Activated CD4-positive, alpha-beta T cell treated with anti-CD3 and anti-CD28 coated beads, Interleukin-2, amount 50 U/mL, for 24 hours (primary cell): Measurements from ENCODE around the gene RIPOR2.

Experiments
- DNase-seq, 2 donors: peaks; one replicate each; pipeline ENCODE4 v3.0.0-alpha.2; 2020; ENCODE audit warnings: low read depth in 1 of 2, low spot score in 1 of 2

The RIPOR2 gene, protein sequence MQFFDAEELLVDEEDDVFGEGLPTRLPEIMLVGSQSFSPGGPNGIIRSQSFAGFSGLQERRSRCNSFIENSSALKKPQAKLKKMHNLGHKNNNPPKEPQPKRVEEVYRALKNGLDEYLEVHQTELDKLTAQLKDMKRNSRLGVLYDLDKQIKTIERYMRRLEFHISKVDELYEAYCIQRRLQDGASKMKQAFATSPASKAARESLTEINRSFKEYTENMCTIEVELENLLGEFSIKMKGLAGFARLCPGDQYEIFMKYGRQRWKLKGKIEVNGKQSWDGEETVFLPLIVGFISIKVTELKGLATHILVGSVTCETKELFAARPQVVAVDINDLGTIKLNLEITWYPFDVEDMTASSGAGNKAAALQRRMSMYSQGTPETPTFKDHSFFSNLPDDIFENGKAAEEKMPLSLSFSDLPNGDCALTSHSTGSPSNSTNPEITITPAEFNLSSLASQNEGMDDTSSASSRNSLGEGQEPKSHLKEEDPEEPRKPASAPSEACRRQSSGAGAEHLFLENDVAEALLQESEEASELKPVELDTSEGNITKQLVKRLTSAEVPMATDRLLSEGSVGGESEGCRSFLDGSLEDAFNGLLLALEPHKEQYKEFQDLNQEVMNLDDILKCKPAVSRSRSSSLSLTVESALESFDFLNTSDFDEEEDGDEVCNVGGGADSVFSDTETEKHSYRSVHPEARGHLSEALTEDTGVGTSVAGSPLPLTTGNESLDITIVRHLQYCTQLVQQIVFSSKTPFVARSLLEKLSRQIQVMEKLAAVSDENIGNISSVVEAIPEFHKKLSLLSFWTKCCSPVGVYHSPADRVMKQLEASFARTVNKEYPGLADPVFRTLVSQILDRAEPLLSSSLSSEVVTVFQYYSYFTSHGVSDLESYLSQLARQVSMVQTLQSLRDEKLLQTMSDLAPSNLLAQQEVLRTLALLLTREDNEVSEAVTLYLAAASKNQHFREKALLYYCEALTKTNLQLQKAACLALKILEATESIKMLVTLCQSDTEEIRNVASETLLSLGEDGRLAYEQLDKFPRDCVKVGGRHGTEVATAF

DNA sequence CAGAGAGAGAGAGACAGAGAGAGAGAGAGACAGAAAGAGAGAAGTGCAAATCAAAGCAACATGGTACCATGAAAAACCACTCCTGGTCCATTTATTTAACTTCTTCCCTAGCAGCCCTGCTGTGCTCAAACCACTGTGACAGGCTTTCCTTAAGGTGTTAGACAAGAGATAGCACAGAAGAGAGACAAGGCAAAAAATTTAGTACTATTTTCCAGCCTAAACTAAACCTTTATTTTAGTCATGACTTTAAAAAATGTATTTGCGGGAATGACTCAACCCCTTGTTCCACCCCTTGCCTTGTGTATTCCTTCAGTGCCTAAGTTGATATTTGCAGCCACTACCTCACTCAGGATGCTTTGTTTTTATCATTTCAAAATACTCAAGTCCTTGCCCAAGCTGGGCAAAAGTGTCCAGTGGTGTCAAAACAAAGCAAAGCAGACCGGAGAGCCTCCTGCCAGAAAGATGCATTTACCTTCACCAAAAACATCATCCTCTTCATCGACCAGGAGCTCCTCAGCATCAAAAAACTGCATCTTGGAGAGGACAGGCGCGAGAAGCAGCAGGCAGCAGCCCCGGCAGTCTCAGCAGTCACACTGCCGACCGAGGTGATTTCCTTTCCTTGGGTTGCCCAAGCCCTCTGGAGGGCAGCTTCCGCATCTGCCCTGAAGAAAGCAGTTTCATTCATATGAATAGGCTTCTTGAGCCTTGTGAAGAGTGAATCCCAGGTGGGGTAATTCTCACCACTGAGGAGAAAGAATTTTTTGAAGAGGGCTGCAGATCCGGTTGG is at the start of gene RIPOR2:
TSS of gene RIPOR2 (minus strand) at position 595 of the 787 bp plus-strand sequence. CDS start at position 533, 62 bp downstream.
- DNase-seq, result no peak

DNA sequence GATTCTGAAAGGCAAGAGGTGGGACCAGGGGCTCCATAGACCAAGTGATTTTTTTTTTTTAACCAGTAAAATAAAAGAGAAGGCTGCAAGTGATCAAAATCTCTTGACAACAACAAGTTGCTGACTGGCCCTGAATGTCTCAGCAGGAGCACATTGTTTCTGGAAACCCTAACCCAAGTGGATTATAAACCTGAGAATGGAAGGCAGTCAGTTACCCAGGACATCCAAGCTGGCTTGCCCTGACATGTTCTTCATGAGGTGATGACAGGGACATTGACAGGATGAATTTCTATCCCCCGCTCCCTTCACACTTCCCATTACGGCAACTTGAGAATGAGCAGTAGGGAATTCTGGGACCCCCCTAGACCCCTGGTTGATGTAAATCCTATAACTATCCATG is 49.6 kb upstream of the RIPOR2 start:
- no peak for DNase-seq

DNA sequence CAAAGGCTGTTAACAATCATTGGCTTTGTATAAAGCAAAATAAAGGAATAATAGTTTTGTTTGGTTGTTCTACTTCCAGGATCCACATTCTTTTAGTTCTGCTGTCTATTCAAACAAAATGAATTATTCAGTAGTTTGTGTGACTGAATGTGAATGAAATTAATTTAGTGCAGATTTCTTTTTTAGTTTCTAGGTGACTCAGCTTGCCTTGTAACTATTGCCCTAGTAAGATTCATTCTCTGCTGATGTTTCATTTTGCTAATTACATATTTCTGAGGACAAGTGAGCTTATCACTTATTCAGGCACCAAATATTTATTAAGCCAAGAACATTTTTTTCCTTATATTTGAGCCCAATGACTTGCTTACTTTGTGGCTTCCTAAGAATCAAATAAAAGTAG is 46.5 kb upstream of the RIPOR2 start:
- no peak for DNase-seq

DNA sequence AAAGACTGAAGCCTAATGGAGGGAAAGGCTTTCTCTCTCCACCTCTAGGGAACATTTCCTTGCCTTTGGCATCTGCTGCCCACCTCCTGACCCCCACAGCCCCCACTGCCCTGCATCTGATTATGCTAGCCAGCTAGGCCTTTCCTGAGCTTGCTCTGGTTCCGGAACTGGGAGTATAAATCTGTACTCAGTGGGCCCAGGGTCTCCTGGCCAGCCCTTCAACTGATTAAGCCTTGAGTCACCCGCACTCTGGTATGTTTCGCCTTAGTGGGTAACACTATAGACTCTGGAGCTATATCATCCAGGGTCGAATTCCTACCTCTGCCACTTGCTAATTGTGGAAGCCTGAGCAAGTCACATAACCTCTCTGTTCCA is 45.6 kb upstream of the RIPOR2 start:
- DNase-seq, result no peak

DNA sequence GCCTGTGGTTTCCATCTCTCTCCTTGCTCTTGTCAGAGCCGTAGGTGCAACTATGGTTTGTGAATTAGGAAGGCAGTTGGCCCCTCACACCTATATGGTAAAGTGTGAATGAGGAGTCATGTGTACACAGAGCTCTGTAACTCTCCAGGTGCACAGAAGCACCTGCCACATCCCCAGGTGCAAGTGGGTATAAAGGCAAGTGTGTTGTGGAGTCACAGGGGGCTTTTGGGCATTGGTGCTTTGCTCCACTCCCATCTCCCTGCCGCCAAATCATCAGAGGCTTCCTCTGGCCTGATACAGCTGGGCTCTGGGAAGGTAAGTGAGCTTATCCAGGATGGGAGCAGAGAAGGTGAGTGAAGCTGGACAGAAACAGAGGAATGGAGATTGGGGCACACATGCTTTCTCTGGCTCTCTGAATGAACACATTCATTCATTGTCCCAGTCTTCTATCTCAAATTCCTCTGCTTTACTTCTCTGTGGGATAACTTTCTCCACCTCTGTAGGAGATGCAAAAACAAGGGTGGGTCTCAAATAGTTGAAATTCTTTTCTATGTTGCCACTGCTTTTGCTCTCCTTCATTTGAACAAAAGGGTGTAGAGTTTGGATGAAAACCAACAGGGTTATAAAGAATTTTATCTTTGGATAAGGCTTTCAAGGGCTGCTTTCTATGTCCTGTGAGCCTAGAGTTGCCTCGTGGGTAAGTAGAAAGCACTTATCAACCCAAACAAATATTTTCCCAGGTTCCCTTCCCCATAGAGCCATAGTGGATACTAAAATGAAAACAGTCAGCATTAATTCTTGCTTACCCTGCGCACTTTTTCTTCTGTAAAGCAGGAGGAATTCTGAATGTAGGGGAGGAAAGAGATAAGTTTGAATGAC is 45.0 kb upstream of the RIPOR2 start:
- DNase-seq, result no peak

DNA sequence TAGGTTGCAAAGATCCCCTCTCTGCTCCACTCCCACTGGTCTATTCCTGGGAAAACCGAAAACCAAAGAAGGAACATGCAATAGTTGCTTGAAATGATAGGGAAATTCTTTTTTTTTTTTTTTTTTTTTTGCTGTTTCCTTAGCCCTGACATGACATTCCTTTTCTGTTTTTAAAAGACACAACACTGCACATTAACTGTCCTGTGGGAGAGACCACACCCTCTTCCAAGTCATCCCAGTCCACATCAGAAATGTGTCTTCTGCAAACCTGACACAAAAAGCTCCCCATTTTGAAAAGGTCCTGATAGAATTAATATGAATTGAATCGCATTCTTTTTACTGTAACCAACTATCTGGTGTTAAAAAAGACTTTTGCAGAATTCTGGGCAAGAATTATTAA is 43.4 kb upstream of the RIPOR2 start:
- no peak for DNase-seq

DNA sequence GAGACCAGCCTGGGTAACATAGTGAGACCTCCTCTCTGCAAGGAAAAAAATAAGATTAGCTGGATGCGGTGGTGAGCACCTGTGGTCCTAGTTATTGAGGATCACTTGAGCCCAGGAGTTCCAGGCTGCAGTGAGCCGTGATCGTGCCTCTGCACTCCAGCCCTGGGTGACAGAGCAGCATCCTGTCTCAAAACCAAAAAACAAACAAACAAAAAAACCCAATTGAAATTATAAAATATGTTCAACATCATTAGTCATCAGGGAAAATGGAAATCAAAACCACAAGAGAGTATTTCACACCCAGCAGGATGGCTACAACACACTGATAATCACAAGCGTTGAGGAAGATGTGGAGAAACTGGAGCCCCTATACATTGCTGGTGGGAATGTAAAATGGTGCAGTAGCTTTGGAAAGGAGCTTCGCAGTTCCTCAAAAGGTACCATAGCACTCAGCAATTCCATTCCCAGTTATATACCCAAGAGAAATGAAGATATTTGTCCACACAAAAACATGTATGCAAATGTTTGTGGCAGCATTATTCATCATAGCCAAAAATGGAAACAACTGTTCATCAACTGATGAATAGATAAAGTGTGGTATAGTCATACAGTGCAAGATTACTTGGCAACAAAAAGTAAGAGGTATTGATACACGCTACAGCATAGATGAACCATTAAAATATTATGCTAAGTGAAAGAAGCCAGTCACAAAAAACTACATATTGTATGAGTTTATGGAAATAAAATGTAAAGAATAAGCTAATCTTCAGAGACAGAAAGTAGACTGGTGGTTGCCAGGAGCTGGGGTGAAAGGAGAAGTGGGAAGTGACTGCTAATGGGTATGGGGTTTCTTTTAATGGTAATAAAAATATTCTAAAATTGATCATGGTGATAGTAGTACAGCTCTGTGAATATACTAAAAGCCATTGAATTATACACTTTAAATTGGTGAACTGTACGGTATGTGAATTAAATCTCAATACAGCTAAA is 38.7 kb upstream of the RIPOR2 start:
- DNase-seq, result peak in 1 of 2 donors; percentile 28

DNA sequence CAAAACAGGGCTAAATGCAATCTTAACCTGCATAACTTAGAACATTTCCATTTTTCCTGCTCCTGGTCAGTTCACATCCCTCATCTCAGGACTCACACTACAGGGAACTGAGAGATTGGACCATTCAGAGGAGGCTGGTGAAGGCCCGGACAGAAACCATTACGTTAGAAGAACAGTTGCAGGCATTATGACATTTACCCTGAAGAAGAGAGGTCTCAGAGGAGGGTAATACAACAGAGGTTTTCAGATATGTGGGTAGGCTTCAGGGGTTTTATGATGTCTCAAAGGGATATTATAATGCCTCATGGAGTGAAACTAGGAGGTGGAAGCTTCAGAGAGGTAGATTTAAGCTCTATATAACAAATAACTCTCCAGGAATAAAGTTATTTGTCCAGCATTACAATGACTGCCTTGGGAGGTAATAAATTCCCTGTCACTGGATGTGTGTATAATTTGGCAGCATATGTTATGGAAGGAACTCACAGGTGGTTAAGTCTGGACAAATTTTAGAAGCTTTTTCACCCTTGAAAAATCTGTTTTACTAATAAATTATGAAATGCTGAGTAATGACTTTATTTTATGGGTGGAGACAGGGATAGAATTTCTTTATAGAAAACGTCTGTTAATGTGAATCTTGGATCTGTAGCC is 36.7 kb upstream of the RIPOR2 start:
- DNase-seq, result no peak

DNA sequence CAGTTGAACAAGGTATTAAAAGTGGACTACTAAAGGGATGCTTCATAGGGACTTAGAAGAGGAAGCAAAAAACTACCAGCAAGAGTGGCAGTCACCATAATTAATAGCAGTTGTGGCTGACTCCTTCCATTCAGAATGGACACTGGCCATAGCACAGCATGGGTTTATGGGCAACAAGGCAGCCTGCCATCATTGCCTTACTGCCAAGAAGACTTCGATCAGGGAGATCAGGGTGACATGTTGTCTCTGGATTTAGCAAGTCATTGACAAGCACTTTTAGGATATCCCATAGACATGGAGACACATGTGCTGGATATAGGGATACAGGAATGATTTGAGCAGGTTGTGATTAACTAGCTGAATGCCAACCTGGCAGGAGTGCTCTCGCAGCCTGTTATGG is 35.3 kb upstream of the RIPOR2 start:
- DNase-seq, result no peak

DNA sequence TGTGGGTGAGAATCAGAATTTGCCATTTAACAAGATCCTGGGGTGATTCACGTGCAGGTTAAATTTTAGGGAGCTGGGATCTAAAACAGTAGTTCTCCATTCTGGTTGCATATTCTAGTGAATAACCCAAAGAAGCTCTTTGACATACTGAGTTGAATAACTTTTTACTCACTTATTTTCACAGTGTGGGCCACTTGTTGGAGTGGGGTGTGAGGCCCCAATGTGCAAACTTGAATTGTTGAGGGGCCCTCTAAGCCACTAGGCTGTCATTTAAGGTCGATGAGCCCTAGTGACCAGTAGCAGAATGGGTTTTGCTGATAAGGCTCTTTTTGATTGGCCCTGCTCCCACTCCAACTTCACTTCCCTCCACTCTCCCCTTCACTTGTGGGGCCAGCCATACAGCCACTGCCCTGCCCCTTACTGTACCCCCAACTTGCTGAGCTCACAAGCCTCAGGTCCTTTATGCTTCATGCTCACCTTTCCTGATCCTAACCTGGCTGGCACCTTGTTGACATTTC is 33.6 kb upstream of the RIPOR2 start:
- no peak for DNase-seq

DNA sequence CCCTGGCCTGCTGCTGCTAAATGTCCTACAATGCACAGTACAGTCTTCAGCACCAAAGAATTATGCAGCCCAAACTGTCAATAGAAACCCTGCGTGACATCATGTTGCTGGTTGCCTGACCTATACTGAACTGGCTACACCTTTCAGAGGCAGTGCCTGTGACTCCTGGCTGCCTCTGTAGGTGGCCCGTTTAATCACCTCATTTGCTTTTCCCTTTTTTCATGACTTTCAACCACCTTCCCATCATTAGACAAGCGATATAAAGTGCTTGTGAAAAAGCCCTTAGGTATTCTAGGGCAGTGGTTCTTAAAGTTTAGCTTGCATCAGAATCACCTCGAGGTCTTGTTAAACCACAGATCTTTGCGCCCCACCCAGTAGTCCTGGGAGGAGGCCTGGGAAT is 33.0 kb upstream of the RIPOR2 start:
- no peak for DNase-seq

DNA sequence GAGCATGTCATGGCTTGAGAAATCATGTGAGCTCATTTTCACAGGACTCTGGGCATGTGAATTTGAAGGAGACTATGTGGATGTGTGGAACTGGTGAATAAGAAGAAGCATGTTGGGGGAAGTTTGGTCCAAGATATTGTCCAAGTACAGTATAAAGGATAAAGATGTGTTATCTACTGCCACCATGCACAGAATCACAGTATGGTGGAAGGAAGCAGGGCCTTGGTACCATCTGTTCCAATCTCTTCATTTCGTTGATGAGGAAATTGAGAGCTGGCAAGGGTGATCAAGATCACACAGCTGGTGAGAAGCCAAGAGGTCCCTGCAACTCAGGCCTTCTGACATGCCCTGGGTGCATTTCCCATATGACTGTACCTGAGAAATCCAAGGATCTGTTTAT is 31.5 kb upstream of the RIPOR2 start:
- no peak for DNase-seq

DNA sequence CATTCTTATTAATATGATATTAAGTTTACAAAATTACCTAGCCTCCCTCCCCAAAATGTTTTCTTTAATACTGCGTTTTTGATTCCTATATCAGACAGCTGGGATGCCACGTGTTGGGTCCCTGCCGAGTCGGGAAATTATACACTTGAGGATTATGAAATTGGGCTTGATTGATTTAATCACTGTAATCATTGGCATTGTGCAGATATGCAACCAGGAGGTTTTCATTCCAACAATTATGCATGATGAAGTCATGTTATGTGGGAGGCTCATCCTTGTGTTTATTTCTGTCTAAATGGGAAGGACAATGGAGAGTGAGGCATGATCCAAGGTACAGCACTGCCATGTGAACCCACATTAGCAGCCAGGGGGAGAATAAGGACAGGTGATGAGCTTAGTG is 30.6 kb upstream of the RIPOR2 start:
- DNase-seq, result no peak

DNA sequence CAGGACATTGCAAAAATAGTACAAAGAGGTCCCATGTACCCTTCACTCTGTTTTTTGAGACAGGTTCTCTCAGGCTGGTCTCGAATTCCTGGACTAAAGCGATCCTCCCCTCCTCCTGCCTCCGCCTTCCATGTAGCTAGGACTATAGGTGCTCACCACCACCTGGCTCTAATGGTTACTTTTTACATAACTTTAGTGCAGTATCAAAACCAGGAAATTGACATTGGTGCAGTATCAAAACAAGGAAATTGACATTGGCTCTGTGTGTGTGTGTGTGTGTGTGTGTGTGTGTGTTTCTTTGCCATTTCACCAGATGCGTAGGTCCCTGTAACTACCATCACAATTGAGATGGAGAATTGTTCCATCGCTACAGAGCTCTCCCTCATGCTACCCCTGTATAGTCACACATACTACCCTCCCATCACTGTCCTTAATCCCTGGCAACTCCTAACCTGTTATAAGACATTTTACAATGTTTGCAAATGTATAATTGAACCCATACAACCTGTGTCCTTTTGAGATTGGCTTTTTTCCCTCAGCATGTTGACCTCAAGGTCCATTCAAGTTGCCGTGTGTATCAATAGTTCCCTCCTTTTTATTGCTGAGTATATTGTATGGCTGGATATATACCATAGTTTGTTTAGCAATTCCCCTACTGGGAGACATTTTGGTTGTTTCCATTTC is 28.3 kb upstream of the RIPOR2 start:
- no peak for DNase-seq

DNA sequence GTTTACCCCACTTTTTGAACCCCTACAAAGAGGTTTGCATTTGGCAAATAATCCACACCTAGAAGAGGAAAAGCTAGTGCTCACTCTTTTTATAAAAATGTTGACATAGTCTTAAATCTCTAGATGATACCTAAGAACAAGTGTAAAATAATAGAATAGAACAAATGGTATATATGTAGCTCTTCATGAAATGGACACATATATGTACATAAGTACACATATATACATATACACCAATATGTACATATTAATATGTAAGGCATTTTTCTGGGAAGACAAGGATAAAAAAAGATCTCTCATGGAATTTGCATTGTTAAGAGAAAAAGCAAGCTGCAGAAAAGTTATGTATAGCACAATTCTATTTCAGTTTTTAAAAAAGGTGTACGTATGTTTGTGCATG is 27.6 kb upstream of the RIPOR2 start:
- DNase-seq, result no peak

DNA sequence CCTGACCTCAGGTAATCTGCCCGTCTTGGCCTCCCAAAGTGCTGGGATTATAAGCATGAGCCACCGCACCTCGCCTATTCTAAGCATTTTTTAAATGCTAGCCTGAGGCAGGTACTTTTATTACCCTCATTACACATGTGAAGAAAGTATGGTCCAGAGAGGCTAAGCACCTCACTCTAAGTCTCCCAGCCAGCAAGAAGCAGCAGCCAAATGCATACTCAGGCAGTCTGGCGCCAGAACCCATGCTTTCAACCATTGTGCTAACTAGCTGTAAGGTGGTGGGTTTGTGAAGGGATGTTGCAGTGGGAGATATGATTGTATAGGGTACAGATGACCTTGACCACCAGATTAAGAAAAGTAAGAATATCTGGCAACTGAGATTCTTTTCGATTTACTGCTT is 26.1 kb upstream of the RIPOR2 start:
- no peak for DNase-seq

DNA sequence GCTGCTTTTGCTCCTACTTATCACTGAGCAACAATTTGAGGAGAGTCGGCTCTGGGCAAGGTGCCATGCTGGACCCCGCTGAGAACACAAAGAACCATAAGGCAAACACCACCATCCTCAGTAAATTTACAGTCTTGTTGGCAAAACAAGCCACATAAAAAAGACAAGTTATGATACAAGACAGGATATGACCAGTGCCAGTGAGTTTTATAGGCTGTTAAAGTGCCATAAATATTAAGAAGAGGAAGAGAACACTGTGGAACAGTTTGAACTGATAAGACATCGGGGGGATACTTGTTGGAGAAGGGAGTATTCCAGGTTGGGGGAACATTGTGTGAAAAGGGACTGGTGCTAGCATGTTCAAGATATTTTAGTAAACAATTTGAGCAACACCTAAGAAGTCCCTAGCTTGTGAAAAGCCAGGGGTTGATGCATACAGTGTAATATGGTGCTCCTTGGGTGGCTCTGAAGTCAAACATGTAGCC is 25.3 kb upstream of the RIPOR2 start:
- DNase-seq, result no peak

DNA sequence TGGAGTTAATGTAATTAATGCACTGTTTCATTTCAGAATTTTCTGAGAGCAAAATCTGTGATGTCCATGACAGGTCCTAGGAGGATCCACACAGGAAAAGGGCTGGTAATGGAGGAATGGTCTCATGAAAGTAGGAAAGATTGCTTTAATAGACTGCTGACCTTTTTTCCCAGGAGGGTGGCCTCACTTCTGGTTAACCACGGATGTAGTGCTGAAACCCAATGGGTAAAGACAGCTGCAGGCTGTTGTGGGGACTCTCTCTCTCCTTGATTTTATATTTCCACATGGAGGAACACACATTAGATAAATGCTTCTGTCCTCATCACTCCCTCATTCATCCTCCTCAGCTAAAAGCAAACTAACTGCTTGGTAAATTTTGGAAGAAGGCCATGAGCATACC is 23.6 kb upstream of the RIPOR2 start:
- DNase-seq, result no peak
